ENCODE data around the gene PDXK.

Gene PDXK

GRCh38 chr21:43731891-43732711 lies 13.2 kb downstream of the PDXK start:
- TF ChIP-seq CTCF (IDR thresholded peaks at IDR 0.05; ENCODE audit: low read depth, low read length), result no peak
- H3K9me3 ChIP-seq (ENCODE audit: severe bottlenecking), result no peaks in the 10 kb centered on the region
- H3K27me3 ChIP-seq (ENCODE audit: insufficient read depth, low read depth, severe bottlenecking), result no peaks in the 10 kb centered on the region
- peaks cover 29% of the 10 kb centered on the region for H3K36me3 ChIP-seq
- DNase-seq, result no peak
- no peak overlapping the region for H3K4me3 ChIP-seq (ENCODE audit: low read depth, low read length)
- no peak overlapping the region for H3K27ac ChIP-seq

- no peaks in the 10 kb centered on the region for H3K9me3 ChIP-seq (ENCODE audit: severe bottlenecking)
- H3K27me3 ChIP-seq (ENCODE audit: insufficient read depth, low read depth, severe bottlenecking), result no peaks in the 10 kb centered on the region
- peaks cover 36% of the 10 kb centered on the region for H3K36me3 ChIP-seq
- no peak overlapping the region for H3K27ac ChIP-seq
- no peak for TF ChIP-seq CTCF (IDR thresholded peaks at IDR 0.05; ENCODE audit: low read depth, low read length)
- no peak overlapping the region for H3K4me3 ChIP-seq (ENCODE audit: low read depth, low read length)
- no peak for DNase-seq
These were observed 14.1 kb downstream of the PDXK start for GRCh38 chr21:43733060-43733459.

GRCh38 chr21:43733529-43734071 lies 14.7 kb downstream of the PDXK start:
- no peak for TF ChIP-seq CTCF (IDR thresholded peaks at IDR 0.05; ENCODE audit: low read depth, low read length)
- no peak overlapping the region for H3K4me3 ChIP-seq (ENCODE audit: low read depth, low read length)
- H3K9me3 ChIP-seq (ENCODE audit: severe bottlenecking), result no peaks in the 10 kb centered on the region
- DNase-seq, result no peak
- H3K27me3 ChIP-seq (ENCODE audit: insufficient read depth, low read depth, severe bottlenecking), result no peaks in the 10 kb centered on the region
- no peak overlapping the region for H3K27ac ChIP-seq
- peaks cover 39% of the 10 kb centered on the region for H3K36me3 ChIP-seq

- Histone ChIP-seq H3K27ac (no peak overlapping the region), H3K9me3 (ENCODE audit: severe bottlenecking) (no peaks in the 10 kb centered on the region), H3K36me3 (peaks cover 44% of the 10 kb centered on the region), H3K4me3 (ENCODE audit: low read depth, low read length) (no peak overlapping the region), H3K27me3 (ENCODE audit: insufficient read depth, low read depth, severe bottlenecking) (no peaks in the 10 kb centered on the region)
- no peak for TF ChIP-seq CTCF (IDR thresholded peaks at IDR 0.05; ENCODE audit: low read depth, low read length)
- no peak for DNase-seq
These were observed 15.4 kb downstream of the PDXK start for GRCh38 chr21:43734131-43734927.

GRCh38 chr21:43734928-43735229 lies 15.9 kb downstream of the PDXK start:
- no peak for DNase-seq
- Histone ChIP-seq H3K27me3 (ENCODE audit: insufficient read depth, low read depth, severe bottlenecking) (no peaks in the 10 kb centered on the region), H3K9me3 (ENCODE audit: severe bottlenecking) (no peaks in the 10 kb centered on the region), H3K27ac (no peak overlapping the region), H3K36me3 (peaks cover 47% of the 10 kb centered on the region), H3K4me3 (ENCODE audit: low read depth, low read length) (no peak overlapping the region)
- no peak for TF ChIP-seq CTCF (IDR thresholded peaks at IDR 0.05; ENCODE audit: low read depth, low read length)
